Measurements from ENCODE around the gene FABP1. TPM values are rescaled to one million over a fixed set of nuclear protein-coding genes. Genes with fewer than 3 reads are reported as not detected.

FABP1 gene
- total RNA-seq = 1 to 10 TPM in 1 of 4 donors, not detected in 3; 3.0 TPM

DNA sequence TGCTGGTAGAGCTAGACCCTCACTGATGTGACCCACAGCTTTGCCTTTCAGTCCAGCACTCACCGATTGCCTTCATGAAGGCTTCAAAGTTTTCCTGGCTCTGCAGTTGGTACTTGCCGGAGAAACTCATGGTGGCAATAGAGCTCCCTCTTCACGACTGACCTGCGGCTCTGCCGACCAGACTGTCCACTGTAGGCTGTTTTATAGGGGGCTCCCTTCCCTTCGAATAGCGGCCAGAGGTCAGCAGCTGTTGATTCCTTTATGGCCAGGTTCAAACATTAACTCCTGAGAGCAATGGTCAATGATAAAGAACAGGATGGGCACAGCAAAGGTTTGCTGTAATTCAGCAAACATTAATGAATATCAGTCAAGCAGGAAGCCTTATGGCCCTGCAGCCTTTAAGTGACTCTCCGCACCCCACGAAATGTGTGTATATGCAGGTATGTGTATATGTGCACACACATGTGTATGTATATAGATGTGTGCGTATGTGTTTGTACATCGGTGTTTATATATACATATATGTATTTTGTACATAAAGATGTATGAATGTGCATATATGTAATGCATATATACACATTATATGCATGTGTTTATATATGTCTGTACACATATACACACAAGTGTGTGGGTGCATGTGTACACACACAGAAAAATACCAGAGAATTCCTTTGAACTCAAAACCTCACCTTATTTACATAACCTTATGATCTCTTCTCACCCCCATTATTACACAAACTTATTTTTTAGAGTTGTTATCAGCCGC is at the start of gene FABP1:
Gene FABP1 (minus strand): TSS at position 175 of the 766 bp plus-strand sequence. CDS start 45 bp downstream, at position 130.
- Histone ChIP-seq H3K4me3 (no peak within 1 kb of the TSS), H3K36me3 (no peaks in the 10 kb centered on the region), H3K27ac (replicated peaks in 1 of 4) (no peak within 1 kb of the TSS), H3K27me3 (no peaks in the 10 kb centered on the region), H3K4me1 (no peaks in the 10 kb centered on the region), H3K9me3 (no peaks in the 10 kb centered on the region)
- 89% methylated on average over 12 of the region's 12 CpGs for WGBS
- TF ChIP-seq POLR2AphosphoS5 (IDR thresholded peaks at IDR 0.05) (no peak), EP300 (IDR thresholded peaks at IDR 0.05) (no peak), POLR2A (IDR thresholded peaks at IDR 0.05; ENCODE audit: low read depth) (no peak)
- TF ChIP-seq, protein P1, sequence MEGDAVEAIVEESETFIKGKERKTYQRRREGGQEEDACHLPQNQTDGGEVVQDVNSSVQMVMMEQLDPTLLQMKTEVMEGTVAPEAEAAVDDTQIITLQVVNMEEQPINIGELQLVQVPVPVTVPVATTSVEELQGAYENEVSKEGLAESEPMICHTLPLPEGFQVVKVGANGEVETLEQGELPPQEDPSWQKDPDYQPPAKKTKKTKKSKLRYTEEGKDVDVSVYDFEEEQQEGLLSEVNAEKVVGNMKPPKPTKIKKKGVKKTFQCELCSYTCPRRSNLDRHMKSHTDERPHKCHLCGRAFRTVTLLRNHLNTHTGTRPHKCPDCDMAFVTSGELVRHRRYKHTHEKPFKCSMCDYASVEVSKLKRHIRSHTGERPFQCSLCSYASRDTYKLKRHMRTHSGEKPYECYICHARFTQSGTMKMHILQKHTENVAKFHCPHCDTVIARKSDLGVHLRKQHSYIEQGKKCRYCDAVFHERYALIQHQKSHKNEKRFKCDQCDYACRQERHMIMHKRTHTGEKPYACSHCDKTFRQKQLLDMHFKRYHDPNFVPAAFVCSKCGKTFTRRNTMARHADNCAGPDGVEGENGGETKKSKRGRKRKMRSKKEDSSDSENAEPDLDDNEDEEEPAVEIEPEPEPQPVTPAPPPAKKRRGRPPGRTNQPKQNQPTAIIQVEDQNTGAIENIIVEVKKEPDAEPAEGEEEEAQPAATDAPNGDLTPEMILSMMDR (IDR thresholded peaks at IDR 0.05) = no peak
- intact Hi-C loops (cut with DNase I) = no loop called here
- peak; percentile 74 for DNase-seq (ENCODE audit: extremely low spot score)

DNA sequence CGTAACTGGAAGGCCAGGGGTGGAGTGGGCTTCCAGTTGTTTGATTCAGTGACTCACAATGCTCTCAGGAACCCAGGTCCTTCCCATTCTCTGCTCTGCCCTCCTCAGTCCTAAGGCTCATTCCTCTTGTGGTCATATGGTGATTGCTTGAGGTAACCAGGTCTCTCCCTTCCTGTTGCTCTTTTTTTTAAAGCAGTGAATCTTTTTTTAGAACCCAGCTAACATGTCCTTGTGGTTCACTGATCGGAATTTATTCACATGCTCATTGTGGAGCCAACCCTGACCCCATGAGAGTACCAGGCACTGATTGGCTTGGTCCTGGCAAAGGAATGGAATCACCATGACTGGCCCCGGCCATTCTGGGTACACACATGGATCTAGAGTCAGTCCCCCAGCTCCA is 49.7 kb upstream of the FABP1 start:
- Histone ChIP-seq H3K4me3 (no peak overlapping the region), H3K9me3 (no peaks in the 10 kb centered on the region), H3K27ac (replicated peaks in 1 of 4) (no peak overlapping the region), H3K27me3 (no peaks in the 10 kb centered on the region), H3K36me3 (peaks cover 0 to 45% (median 18%) of the 10 kb centered on the region in 4 donors), H3K4me1 (peaks cover 0 to 8% (median 3%) of the 10 kb centered on the region in 4 donors)
- no peak for TF ChIP-seq POLR2A (IDR thresholded peaks at IDR 0.05; ENCODE audit: low read depth)
- no peak for TF ChIP-seq POLR2AphosphoS5 (IDR thresholded peaks at IDR 0.05)
- no peak for TF ChIP-seq EP300 (IDR thresholded peaks at IDR 0.05)
- TF ChIP-seq, protein P1 (IDR thresholded peaks at IDR 0.05) = no peak
- intact Hi-C loops (cut with DNase I) = no loop called here
- WGBS = 79% methylated on average over 3 of the region's 3 CpGs
- no peak for DNase-seq (ENCODE audit: extremely low spot score)

DNA sequence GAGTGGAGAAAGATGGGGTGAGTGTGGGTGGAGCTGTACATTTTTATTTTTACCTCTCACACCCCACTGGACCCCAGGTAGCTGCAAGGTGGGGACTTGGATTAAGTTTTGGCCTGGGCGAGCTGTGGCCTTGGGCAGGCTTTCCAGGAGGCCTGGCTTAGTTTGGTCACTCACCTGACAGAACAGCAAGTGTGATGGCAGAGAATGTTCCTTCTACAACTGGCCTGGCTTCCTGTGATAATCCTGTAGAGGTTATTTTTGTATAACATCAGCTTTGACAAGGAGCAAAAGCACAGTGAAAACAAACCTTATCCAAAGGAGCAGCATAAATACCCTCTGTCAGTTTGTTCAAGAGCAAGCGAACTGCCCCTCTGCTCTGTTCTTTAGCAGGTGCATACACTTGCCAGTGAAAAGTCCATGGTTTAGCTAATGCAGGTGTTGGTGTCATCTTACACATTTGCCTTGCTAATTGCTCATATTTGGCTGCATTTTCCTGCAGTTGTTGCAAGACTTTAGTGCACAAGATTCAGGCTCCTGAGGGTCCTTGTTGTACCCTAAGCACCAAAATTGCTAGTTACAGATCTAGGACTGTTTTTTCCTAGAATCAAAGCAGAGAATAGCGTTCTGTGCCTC is 48.6 kb upstream of the FABP1 start:
- H3K27ac ChIP-seq (replicated peaks in 1 of 4) = no peak overlapping the region
- H3K36me3 ChIP-seq = peaks cover 0 to 39% (median 14%) of the 10 kb centered on the region in 4 donors
- intact Hi-C loops (cut with DNase I) = no loop called here
- DNase-seq (ENCODE audit: extremely low spot score) = no peak
- H3K4me3 ChIP-seq = no peak overlapping the region
- no peaks in the 10 kb centered on the region for H3K27me3 ChIP-seq
- H3K9me3 ChIP-seq = no peaks in the 10 kb centered on the region
- WGBS = 74% methylated on average over 3 of the region's 3 CpGs
- peaks cover 0 to 11% (median 4%) of the 10 kb centered on the region in 4 donors for H3K4me1 ChIP-seq
- no peak for TF ChIP-seq EP300 (IDR thresholded peaks at IDR 0.05)
- TF ChIP-seq POLR2A (IDR thresholded peaks at IDR 0.05; ENCODE audit: low read depth) = no peak
- no peak for TF ChIP-seq POLR2AphosphoS5 (IDR thresholded peaks at IDR 0.05)
- TF ChIP-seq, protein P1 (IDR thresholded peaks at IDR 0.05) = no peak

- Histone ChIP-seq H3K27me3 (no peaks in the 10 kb centered on the region), H3K27ac (replicated peaks in 1 of 4) (peak overlapping the region in 1 of 4 donors; percentile 22), H3K4me1 (peaks cover 11 to 27% (median 16%) of the 10 kb centered on the region in 4 donors), H3K9me3 (no peaks in the 10 kb centered on the region), H3K36me3 (peaks cover 0 to 17% (median 8%) of the 10 kb centered on the region in 4 donors), H3K4me3 (no peak overlapping the region)
- TF ChIP-seq POLR2AphosphoS5 (IDR thresholded peaks at IDR 0.05) = no peak
- no peak for TF ChIP-seq EP300 (IDR thresholded peaks at IDR 0.05)
- no peak for TF ChIP-seq POLR2A (IDR thresholded peaks at IDR 0.05; ENCODE audit: low read depth)
- TF ChIP-seq, protein P1 (IDR thresholded peaks at IDR 0.05) = no peak
- intact Hi-C loops (cut with DNase I) = no loop called here
- WGBS = 88% methylated on average over 5 of the region's 6 CpGs
- peak; percentile 89 for DNase-seq (ENCODE audit: extremely low spot score)
Measured at GRCh38 chr2:88172882-88173281, 45.0 kb upstream of the FABP1 start.
